Measurements from ENCODE around the gene ARNT2. TPM values are rescaled to one million over a fixed set of nuclear protein-coding genes. Genes with fewer than 3 reads are reported as not detected.

The ARNT2 gene
- total RNA-seq, 1 donor from 2014 or later, result 72.4 TPM

- Mint-ChIP-seq H3K4me3 (ENCODE audit: unreplicated experiment) (no peak overlapping the region), H3K27me3 (ENCODE audit: unreplicated experiment) (no peaks in the 10 kb centered on the region), H3K36me3 (ENCODE audit: unreplicated experiment) (peaks cover 5% of the 10 kb centered on the region), H3K4me1 (ENCODE audit: unreplicated experiment) (peaks cover 48% of the 10 kb centered on the region), H3K9me3 (ENCODE audit: unreplicated experiment) (peaks cover 10% of the 10 kb centered on the region), H3K27ac (ENCODE audit: unreplicated experiment) (no peak overlapping the region)
- TF ChIP-seq CTCF (IDR thresholded peaks at IDR 0.05), result no peak
- DNase-seq (ENCODE audit: extremely low spot score, unreplicated experiment), result no peak
Observed at GRCh38 chr15:80424381-80424780, 20.2 kb downstream of the ARNT2 start.

- TF ChIP-seq CTCF (IDR thresholded peaks at IDR 0.05), result no peak
- peaks cover 41% of the 10 kb centered on the region for H3K4me1 Mint-ChIP-seq (ENCODE audit: unreplicated experiment)
- peaks cover 5% of the 10 kb centered on the region for H3K9me3 Mint-ChIP-seq (ENCODE audit: unreplicated experiment)
- no peaks in the 10 kb centered on the region for H3K27me3 Mint-ChIP-seq (ENCODE audit: unreplicated experiment)
- no peak overlapping the region for H3K27ac Mint-ChIP-seq (ENCODE audit: unreplicated experiment)
- DNase-seq (ENCODE audit: extremely low spot score, unreplicated experiment), result no peak
- peaks cover 3% of the 10 kb centered on the region for H3K36me3 Mint-ChIP-seq (ENCODE audit: unreplicated experiment)
- H3K4me3 Mint-ChIP-seq (ENCODE audit: unreplicated experiment), result no peak overlapping the region
Observed at GRCh38 chr15:80426316-80426715, 22.1 kb downstream of the ARNT2 start.

GRCh38 chr15:80429964-80430363, 25.8 kb downstream of the ARNT2 start:
- H3K9me3 Mint-ChIP-seq (ENCODE audit: unreplicated experiment), result no peaks in the 10 kb centered on the region

GRCh38 chr15:80431635-80432344, 27.6 kb downstream of the ARNT2 start:
- H3K4me1 Mint-ChIP-seq (ENCODE audit: unreplicated experiment), result peaks cover 44% of the 10 kb centered on the region
- H3K27ac Mint-ChIP-seq (ENCODE audit: unreplicated experiment), result no peak overlapping the region
- peaks cover 2% of the 10 kb centered on the region for H3K36me3 Mint-ChIP-seq (ENCODE audit: unreplicated experiment)
- no peak overlapping the region for H3K4me3 Mint-ChIP-seq (ENCODE audit: unreplicated experiment)
- peak; percentile 71 for DNase-seq (ENCODE audit: extremely low spot score, unreplicated experiment)
- no peaks in the 10 kb centered on the region for H3K27me3 Mint-ChIP-seq (ENCODE audit: unreplicated experiment)
- TF ChIP-seq CTCF (IDR thresholded peaks at IDR 0.05), result no peak
- H3K9me3 Mint-ChIP-seq (ENCODE audit: unreplicated experiment), result no peaks in the 10 kb centered on the region

More at GRCh38 chr15:80429964-80430363, 25.8 kb downstream of the ARNT2 start:
- Mint-ChIP-seq H3K27ac (ENCODE audit: unreplicated experiment) (no peak overlapping the region), H3K27me3 (ENCODE audit: unreplicated experiment) (no peaks in the 10 kb centered on the region), H3K4me1 (ENCODE audit: unreplicated experiment) (peaks cover 37% of the 10 kb centered on the region), H3K4me3 (ENCODE audit: unreplicated experiment) (no peak overlapping the region), H3K36me3 (ENCODE audit: unreplicated experiment) (no peaks in the 10 kb centered on the region)
- DNase-seq (ENCODE audit: extremely low spot score, unreplicated experiment), result no peak
- no peak for TF ChIP-seq CTCF (IDR thresholded peaks at IDR 0.05)

GRCh38 chr15:80432345-80432702, 28.1 kb downstream of the ARNT2 start:
- H3K36me3 Mint-ChIP-seq (ENCODE audit: unreplicated experiment), result peaks cover 8% of the 10 kb centered on the region
- no peaks in the 10 kb centered on the region for H3K27me3 Mint-ChIP-seq (ENCODE audit: unreplicated experiment)
- H3K27ac Mint-ChIP-seq (ENCODE audit: unreplicated experiment), result no peak overlapping the region
- H3K9me3 Mint-ChIP-seq (ENCODE audit: unreplicated experiment), result no peaks in the 10 kb centered on the region
- DNase-seq (ENCODE audit: extremely low spot score, unreplicated experiment), result no peak
- no peak for TF ChIP-seq CTCF (IDR thresholded peaks at IDR 0.05)
- no peak overlapping the region for H3K4me3 Mint-ChIP-seq (ENCODE audit: unreplicated experiment)
- peaks cover 47% of the 10 kb centered on the region for H3K4me1 Mint-ChIP-seq (ENCODE audit: unreplicated experiment)
